Stimulated activated CD8-positive, alpha-beta memory T cell treated with anti-CD3 and anti-CD28 coated beads, Interleukin-4, amount 100 ng/mL, for 4 hours (primary cell): ENCODE results near the gene TRAP1.

Source experiments
- DNase-seq, 2 donors: peaks; one replicate each; pipeline ENCODE4 v3.0.0-alpha.2; 2020; ENCODE audit warnings: low read depth in 2 of 2, low spot score in 1 of 2

The TRAP1 gene

DNA sequence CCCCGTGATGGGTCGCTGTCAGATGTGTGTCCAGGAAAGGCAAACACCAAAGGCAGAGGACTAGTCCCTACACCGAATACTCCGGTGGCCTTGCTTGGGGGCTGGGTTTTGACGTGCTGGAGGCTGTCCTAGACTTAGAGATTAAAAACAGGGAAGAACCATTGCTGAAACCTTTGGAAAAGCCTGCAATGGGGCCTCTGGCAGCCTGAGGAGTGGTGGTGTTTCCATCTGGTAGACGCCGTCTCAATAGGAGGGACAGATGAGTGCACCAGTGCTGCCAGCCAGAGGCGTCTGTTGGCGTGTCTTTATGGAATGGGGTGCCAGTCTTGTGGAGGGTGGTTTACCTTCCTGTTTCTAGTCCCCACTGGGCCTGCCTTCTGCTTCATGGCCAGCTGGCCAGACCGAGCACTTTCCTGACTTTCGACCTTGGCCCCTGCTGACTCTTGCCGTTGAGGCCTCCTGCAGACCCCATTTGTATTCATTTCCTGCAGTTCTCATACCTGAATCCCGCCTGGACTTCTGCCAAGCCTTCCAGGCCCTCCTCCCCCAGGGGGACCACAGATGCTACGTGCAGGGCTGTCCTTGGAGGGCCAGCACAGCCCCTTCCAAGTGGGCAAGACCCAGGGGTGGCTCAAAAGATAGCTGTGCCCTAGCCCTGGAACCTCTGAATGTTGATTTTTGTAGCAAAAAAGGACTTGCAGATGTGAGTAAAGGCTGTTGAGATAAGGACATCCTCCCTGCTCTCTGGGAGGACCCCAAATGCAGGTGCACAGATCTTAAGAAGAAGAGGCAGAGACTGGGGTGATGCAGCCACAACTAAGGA is 64.7 kb downstream of the TRAP1 start:
- no peak for DNase-seq

DNA sequence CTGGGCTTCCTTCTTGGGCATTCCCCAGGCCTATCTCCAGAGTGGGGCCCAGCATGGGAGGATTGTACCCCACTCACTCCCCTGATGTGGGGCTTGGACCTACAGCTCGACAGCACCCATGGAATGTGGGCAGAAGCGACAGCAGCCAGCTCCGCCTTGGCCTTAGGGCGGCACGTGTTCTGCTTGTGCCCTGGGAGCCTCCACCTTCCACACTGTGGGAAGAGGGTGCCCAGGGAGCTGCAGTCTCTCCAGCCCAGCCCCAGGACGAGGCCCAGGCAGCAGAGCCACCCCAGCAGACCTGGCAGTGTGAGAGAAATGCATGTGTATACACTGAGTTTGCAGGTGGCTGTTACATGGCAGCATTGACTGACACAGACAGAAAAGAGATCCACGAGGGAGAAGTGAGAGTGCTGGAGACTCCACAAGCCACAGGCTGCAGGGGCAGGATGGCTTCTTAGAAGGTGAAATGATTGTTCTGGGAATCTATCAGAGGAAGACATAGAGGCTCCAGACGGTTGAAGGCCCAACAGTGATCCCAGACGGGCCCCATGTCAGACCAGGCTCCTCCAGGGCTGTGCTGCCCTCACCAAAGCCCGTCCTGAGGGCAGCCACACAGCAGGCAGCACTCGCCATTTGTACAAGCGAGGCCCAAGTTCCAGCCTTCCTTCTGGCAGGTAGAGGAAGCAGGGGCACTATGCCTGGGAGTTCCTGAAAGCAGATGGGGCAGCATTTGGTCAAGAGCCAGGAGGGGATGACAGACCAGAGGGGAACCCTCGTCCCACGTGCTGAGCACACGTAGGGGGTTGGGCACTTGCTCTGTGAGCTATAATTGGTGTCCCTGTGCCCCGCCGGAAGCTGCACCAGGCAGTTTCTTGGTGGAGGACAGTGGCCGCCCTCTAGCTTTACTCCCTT is 65.6 kb downstream of the TRAP1 start:
- DNase-seq: no peak

DNA sequence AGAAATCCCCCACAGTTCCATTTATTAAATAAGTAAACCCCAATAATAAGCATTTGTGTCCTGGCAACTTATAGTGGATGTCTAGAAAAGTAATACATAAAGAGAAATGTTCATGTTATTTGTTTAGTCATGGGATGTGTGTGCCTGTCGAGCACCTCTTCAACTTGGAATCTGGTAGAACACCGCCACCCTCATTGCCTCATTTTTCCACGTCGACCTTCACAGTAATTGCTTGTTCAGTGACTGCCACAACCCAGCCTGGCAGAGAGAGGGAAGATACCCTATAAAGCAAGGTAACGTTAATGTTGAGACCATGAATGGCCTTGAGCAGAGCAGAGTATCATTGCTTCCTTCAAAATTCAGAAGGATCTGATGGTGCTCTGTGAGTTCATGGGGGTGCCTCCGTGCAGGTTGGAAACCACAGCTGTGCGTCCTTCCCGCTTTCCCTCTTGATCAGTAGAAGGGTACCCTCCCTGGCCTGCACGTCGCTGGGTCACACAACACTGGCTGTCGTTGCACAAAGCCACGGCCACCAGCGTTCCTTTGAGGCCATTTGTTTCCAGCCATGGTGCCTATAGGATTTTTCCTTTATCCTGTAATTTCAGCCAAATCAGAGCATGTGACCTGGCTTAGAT is 66.6 kb downstream of the TRAP1 start:
- no peak for DNase-seq

DNA sequence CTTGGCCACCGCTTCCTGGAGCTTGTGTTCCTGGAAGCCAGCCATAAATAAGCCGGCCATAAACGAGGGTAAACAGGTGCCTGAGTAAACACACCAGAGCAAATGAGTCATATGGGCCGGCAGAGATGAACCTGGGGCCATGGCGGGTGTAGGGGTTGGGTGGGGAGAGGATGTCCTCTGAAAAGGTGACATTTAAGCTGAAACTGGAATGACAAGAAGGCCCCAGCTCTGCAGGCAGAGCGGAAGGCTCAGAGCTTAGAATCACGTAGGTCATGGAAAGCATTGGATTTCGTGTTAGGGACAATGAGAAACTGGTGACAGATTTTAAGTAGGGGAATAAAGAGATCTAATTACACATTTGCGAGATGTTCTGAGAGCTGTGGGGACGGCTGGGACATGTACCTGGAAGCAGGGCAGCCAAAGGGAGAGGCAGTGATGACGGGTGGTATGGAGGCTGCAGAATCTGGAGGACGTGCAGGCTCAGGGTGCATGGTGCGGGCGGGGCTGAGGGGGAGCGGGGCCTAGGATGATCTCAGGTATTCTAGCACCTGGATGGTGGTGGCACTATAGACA is 70.9 kb downstream of the TRAP1 start:
- no peak for DNase-seq

DNA sequence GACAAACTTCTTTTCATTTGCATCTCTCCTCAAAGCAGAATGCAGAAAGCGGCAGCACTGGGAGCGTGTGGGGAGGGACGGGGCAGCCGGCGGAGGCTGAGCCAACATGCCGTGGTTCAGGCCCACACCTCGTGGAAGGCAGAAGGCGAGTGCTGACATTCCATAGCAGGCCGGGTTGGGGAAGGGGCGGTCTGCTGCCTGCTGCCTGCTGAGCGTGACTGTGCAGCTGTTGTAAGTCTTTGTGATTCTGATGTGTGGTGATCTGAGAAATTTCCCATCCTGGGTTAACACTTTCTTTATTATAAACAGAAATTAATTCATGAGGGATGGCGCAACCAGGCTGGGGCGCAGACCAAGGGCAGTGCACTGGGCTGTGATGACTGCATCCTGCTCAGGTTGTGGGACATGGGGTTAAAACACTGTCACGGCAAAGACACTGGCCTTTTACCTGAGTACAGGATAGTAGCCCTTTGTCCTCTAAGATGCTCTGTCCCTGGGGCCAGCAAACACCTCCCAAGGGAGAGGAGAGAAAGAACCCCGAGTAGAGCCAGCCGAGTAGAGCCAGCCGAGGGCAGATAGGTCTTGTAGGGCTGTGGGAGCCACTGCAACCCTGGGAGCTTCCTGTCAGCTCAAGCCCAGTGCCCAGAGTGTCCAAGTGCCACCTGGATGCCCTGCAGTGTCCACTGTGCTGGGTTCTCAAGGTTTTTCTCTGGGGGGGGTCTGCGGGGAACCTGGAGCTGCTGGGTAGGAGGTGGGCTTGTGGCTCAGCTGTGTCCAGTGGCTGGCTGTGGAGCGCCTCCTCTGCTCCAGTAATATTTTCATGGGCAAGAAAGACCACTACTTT is 71.6 kb downstream of the TRAP1 start:
- no peak for DNase-seq

DNA sequence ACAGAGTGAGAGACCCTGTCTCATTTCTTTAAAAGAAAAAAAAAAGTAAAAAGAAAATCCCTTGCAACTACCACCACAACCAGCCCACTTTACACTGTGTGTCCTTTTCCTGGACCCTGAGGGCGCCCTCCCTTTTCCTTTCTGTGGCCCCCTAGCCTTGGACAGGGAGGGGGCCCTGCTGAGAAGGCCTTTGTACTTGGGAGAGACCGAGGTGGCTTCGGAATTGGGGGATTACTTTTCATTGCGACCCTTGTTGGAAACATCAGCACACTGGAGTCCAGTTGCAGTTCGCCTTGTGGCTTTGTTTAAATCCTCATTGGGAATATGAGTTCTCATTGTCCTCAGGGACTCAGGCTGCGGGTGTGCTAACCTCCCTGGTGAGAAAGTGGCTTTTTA is 72.2 kb downstream of the TRAP1 start:
- no peak for DNase-seq

DNA sequence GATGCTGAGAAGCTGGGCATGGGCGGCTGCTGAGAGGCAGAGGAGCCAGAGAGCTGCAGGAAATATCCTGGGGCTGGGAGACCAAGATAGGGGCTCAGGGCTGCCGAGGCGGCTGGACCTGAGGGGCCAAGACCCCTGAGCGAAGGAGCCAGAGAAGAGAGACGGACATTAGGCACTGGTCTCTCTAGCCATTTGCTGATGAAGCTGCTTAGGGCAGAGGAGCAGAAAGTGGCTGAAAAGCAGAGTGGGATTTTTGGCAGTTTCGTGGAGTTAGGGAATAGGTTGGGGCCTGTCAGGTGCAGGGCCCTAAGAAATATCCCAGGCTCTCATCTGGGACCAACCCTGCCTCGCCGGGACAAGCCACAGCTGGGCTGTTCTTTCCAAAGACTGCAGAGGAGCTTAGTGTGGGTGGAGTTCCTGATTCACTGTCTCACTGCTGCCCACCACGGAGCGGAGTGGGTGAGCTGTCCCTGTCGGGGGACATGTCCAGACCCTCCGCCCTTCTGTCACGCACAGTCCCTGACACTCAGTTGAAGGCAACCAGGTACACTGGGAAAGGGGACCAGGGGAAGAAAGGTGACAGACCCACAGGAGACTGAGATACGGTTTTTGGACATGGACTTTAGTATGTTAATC is 74.1 kb downstream of the TRAP1 start:
- DNase-seq: no peak

DNA sequence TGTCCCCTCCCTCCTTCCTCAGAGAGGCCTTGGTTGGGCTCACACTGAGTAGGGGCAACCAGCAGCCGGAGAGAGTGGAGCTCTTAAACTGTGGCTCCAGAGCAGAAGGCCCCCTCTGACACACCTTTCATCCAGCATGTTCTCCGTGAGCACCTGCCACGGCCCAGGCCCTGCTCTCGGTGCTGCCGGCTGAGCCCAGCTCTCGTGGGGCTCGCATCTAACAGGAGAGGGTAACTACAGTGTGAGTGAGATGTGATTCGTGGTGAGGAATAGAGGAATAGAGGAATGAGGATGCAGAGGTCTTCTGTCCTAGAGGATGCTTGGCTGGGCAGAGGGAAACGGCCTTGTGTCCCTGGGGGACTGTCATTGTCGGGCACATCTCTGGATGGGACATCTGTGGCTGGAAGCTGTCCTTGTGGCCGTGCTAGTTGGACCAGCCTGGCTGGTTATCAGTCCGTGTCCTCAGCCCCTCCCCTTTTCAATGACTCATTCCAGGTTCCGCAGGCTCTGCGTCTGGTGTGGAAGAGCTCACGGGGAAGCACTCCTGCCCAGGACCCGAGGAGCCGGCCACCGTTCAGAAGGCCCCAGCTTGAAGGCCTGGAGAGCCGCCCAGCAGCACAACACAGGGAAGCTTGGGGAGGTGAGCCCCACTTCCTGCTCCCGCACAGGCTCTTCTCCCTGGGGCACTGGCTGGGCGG is 74.8 kb downstream of the TRAP1 start:
- no peak for DNase-seq

DNA sequence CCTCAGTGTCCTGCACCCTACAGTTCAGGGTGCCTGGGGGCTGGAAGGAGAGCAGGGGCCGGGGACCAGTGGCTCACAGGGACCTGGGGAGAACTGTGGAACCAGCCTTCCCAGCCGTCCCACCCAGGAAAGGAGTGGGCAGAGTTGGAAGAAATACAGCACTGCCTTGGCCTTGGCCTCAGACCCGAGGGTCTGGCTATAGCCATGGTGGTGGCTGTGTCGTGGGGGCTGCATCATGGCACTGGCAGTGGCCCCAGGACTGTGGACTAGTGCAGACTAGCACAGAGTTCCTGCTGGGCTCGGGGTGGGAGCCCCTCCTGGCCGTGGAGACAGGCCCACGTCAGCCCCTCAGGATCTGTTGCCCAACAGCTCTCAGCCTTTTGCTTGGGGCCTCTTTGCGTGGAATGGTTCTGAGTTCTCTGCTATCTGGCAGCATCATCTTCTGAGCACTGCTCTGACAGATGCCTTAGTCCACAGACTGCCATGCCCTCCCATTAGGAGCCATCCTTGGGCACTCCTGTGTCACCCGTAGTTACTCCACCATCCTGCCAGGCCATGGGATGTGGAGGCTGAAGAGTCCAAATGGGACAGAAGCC is 75.4 kb downstream of the TRAP1 start:
- DNase-seq: no peak

DNA sequence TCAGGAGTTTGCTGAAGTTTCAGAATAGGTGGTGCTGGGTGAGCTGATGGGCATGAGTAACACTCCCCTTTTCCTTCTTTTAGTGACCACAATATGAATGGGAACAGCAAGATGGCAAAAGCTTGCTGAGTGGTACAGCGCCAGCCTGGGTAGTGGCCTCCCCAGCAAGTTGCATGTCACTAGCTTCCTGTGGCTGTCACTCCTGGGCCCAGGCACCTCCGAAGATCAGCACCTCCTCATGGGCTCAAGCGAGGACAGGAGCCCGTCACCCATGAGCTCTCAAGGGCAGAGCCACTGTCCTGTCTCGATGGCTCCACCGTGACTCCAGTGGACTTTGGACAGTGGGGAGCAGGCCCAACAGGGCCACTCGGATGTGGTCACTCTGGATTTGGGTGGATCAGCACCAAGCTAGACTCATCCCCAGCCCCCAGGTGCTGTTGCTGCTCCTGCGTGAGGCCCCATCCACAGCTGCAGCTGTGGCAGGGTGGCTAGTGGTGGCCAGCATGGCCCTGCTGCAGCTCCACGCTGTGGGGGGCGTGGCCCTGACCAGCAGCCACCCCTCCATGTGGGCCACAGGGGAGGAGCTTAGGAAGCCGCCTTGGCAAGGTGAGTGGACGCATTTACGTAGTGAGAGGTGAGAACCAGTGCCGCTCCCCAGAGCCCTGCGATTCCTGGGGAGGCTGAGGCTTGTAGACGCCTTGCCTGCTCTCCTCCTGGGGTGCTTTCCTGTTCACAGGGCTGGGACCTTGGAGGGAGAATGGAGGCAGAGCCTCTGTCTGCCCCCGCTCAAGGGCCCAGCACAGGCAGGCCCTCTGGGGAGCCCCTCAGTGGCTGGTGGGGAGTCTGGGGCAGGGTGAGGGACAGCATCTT is 76.5 kb downstream of the TRAP1 start:
- no peak for DNase-seq

DNA sequence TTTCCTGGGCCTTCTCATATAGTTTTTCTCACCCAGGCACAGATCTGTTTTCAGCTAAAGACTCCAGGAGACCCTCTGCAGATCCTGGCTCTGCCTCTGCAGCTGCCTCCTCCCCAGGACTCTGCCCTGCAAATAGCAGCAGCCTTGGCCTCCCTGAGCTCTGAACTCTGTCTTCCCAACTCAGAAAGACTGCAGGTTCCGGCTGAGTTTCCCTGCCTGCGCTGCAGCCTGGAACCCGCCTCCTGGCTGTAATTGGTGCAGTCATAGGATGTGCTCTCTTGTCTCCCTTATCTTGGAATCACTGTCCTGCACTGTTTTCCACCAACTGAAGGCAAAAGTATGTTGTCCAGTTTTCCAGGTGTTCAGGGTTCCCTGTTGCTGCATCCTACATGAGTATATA is 77.1 kb downstream of the TRAP1 start:
- DNase-seq: no peak

DNA sequence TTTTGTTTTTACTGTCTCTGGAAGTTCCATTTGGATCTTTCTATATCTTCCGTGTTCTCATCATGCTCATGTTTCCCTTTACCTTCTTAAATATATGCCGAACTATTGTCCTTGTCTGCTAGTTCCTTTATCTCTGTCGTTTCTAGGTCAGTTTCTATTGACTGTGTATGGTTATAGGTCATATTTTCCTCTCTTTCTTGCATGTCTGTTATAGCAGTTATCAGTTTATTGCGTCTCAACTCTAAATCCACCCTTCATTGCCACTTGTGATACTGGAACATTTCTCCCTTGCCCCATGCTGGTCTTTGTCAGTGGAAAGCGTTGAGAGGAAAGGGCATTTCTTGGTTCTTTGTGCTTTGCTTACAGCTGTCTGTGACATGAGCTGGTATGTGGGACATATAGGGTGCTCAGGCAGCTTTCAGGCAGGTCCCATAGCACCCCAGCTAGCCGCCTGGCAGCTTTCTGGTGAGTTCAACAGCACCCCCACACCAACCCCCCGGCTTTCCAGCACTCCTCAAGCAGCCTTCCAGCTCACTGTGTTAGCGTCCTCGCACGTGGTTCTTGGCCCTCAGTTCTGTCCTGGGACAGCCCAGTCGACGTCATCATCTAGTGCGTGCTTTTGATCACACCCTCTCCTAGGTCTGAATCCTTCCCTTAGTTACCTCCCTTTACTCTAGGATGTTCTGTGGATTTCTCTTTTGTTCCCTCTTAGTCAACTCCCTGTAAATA is 78.2 kb downstream of the TRAP1 start:
- no peak for DNase-seq

DNA sequence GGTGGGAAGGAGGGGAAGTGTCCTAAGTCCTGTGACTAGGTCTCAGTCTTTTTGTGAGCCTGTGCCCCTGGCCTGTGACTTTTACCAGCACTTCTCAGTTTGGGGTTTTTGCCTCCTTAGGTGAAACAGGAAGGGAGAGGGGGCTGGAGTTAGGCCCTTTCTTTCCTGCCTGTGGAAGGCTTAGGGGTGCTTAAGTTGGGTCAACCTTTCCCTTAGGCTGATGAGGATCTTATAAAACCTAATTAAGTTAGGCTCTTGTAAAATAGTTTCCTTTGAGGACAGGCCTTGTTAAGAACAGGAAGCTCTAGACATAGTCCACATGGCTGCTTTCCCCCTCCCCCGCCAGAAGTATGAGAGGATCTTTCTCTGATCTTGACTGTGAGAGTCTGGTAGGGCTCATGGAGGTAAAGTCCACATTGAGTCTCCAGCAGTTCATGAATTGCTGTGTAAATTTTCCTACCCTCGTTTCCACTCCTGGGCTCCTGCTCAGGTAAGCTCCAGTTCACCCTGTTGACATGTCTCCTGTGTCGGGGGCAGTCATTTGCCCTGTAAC is 79.9 kb downstream of the TRAP1 start:
- no peak for DNase-seq

DNA sequence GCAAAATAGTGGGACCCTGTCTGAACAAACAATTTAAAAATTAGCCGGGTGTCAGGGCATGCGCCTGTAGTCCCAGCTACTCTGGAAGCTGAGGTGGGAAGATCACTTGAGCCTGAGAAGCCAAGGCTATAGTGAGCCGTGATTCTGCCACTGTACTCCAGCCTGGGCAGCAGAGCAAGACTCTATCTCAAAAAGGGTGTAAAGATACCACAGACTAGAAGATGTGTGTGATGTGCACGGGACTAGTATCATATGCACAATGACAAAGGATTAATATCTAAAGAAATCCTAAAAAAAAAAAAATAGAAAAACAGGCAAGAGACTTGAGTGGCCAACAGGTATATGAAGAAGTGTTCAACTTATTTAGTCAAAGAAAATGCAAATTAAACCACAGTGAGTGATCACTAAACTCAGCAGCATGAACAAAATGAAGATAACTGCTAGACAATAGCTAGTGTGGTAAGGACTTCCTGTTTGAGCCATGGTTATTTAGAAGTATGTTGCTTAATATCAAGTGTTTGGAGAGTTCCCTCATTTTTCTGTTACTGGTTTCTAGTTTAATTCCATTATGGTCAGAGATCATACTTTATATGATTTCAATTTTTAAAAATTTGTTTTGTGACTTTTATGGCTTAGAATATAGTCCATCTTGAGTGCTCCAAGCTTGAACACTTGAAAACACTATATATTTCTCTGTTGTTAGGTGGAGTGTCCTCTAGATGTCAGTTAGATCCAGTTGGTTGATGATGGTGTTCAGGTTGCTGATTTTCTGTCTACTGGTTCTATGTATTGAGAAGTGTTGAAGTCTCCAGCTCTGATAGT is 91.2 kb downstream of the TRAP1 start:
- DNase-seq: no peak

DNA sequence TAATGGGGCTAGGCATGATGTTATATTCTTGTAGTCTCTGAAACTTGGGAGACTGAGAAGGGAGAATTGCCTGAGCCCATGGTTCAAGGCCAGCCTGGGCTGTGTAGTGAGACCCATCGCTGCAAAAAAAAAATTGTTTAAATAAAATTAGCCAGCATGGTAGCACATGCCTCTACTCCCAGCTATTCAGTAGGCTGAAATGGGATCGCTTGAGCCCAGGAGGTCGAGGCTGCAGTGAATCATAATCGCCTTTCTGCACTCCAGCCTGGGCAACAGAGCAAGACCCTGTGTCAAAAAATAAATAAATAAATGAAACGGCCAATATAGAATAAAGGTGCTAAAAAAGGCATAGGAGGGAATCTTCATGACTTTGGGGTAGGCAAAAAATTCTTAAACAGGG is 92.0 kb downstream of the TRAP1 start:
- DNase-seq: no peak

DNA sequence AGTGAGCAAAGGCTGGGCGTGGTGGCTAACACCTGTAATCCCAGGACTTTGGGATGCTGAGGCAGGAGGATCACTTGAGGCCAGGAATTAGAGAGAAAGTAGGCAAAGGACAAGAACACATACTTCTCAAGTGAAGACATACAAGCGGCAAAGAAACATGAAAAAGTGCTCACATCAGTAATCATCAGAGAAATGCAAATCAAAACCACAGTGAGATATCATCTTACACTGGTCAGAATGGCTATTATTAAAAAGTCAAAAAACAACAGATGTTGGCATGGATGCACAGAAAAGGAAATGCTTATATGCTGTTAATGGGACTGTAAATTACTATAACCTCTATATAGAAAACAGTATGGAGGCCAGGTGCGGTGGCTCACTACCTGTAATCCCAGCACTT is 93.7 kb downstream of the TRAP1 start:
- no peak for DNase-seq
